Measurements from ENCODE around the gene CTTNBP2.
"Not testable (repeated sequence)": the region's sequence is repeated elsewhere in the genome, so short reads cannot be mapped to it uniquely, and the experiment has no call there.

The CTTNBP2 gene

DNA sequence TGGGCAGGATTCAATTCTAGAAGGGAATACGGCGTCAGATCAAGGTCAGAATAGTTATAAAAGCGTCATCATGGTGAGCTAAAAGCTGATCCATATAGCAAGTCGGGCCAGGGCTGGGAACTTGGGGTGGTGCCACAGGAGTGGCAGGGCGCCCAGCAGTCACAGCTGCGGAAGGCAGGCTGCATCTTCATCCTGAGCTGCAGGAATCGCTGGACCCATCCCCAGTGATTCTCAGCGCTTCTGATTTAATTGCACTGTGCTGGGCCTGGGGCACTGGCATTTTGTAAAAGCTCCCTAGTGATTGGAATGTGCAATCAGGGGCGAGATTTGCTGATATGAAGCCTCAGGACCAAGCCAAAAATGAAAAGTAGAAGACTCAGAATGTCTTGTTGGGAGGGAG, 135.3 kb downstream of the CTTNBP2 start:
- DNase-seq, result no peak

DNA sequence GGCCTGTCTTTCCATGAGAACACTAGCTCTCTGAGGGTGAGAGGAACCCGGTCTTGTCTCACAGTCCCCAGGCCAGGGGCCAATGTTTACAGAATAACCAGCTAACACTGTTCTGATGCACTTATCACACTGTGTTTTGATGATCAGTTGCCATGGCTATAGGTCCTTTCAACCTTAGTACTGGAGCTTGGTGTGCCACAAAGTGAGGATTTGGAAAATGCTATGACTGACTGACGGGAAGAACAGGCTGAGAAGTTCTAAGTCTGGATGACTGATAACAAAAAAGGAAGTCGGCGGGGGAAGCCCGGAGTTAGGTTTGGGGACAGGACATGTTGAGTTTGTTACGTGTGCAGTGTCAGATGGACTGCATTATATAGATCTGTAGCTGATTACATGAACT, 141.8 kb downstream of the CTTNBP2 start:
- no peak for DNase-seq

DNA sequence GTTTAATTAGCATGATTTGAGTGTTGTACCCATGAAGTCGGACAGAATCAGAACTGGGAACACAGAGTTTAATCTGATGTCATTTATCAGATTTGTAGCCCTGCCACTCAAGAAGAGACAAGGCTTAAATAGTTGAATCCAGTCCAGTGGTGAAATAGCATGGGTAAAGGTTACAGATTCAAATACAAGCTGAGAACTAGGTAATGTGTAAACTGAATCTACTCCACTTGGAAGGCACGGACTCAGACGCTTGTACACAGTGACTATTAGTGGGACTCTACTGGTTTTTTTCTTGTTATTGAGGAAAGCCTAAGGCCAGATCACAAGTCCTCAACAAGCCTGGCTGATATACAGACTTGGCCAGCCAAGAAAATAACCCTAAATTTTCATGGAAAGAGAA, 142.9 kb downstream of the CTTNBP2 start:
- no peak for DNase-seq

DNA sequence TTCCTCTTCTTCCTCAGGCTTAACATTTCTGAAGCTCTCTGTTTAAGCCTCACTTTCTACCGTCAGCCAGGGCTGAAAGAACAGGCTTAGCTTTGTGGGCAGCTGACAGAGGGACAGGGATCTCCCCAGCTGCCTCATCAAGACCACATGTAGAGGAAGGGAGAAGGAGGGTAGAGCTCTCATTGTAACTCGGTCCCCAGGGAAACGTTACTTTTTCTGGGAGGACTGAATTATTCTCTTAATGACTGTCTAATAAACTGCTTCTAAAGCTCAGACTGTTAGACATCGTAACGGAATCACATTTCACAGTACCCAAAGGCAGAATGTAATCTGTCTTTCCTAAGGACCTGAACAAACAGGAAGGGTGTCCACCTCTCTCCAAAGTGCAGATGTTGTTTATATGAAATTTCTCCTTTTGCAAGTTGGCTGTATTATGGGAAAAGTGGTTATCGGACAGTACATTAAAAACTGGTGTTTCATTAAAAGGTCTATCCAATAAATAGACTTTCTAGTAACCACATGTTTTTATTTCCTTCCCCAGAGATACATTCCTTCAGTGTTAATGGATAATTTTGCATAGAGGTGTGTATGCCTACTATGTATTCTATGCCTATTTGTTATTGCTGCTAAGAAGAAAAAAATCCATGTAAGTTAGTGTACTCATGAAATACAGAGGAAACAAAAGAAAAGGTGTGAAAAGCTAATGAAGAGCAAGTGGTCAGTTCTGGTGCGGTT, 144.2 kb downstream of the CTTNBP2 start:
- DNase-seq, result no peak

DNA sequence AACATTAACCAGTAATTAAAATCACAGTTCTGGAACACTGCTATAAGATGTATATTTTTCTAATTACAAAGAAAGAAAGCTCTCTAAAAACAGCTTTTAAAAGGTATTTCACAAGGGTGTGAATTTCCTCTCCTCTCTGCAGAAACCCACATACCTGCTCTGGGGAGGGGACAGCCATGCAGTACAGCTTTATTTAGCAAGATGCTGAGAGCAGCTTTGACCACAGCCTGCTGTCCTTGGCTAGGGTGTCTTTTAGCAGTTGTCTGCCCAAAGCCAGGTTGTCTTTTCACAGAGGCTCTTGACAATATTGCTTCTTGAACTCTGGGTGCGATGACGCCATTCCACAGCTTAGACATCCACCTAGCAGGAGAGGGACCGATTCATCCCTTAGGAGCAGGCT, 148.3 kb downstream of the CTTNBP2 start:
- no peak for DNase-seq

DNA sequence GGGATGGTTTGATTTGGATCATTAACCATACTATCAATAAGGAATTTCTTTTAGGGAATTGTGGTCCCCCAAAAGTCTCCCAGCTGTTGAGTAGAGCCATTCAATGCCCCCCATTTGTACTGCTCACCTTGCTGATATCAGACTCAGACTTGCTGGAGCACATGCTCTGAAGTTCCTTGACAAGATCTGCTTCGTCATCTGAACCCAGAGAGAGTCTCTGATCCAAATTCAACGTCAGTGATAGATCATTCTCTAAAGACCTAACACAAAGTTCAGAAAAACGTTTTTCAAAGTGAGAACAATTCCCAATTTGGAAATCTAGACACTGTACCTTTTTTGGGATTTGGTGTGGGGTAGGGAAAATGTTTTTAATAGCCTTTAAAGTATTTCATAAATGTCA, 153.9 kb downstream of the CTTNBP2 start:
- DNase-seq, result no peak

DNA sequence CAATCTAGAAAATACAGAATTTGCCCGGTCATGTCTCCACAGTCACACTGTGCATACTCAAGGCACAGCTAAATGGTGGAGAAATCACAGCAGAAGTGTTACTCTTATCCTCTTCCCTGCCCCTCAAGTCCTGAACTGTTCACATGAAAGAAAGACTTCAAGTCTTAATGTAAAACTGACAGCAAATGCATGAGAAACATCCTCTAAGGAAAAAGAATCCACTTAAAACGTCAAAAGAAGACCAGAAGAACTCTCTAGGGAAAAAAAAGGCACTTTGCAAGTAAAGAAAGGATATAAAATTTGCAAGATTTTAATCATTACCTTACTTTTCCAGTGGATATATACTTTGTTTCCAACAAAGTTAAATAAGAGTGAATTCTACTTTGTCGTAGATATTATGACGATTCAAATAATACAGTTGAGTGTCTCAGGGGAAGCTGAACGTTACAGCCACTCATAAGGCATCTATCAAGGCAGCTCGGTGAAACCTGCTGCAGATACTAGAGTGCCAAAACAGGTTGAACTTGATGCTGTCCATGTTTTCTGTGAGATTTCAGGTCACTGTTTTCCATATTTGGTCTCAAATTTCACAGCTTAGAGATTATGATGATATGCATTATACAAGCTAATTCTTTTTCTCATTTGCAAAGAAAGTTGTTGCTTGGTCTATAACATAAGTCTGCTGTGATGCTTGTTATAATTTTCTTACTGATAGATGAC, 155.0 kb downstream of the CTTNBP2 start:
- no peak for DNase-seq

DNA sequence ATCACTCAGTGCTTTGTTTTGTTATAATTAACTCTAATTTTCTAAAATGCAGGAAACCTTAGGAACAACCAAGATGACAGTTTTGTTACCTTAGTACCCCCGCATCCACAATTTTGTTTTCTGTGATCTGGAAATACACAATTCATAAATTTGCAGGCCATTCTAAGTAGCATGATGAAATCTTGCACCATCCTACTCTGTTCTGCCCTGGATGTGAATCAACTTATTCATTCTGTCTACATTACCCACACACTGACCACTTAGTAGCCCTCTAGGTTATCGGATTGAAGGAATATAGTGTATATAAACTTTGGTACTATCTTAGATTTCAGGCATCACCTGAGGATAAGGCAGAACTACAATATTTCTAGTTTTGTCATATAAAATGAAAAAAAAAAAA, 155.9 kb downstream of the CTTNBP2 start:
- DNase-seq, result no peak

DNA sequence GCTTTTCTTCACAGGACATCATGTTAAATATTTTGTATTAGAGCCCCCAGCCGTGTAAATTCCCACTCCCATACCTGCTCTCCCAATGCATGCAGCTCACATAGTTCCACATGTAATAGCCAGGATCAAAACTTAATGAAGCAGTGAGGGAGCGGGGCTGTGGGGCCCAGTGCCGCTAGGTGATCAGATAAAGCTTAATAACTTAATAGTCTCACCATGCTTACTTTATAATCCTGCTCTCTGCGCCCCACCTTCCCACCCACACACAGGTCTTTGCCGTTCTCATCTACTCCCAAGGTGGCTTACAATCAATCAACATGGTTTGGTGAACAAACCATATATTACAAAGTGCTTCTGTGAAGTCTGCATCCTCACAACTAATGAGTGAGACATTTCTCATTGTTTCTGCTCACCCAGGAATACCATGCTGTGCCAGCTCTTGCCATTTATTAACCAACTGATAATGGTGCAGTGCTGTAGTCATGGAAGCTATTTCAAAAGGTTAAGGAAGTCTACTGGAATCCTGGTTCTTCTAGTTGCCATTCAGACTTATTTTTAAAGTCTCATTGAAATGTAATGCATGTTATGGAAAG, 156.4 kb downstream of the CTTNBP2 start:
- DNase-seq, result no peak

DNA sequence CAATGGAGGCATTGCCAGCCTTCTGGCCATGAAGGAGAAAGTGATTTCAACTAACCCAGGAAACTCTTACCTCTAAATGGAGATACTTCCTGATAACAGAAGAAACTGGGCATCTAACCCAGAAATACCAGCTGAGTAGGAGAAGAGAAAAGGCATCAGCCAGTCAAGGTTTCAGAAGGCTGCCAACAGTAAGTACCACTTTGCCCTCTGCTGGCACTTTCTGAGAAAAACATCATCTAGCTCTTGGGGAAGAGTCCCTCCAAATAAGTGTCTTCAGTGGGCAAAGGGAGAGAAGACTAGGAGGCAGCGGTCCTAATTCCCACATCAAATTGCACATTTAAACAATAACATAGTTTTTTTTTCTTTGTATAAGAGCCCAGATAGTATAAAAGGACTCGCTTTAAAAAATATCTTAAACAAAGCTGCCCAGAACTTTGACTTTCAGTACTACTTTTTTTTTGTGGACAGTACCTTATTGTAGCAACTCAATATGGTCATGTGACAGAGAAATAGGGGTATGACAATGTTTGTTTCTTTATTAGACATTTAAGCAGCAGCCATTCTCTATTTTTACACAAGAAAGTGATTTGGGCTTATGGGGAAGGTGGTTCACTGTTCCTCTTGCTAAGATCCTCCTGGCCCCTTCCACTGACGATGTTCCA, 157.3 kb downstream of the CTTNBP2 start:
- DNase-seq, result no peak

DNA sequence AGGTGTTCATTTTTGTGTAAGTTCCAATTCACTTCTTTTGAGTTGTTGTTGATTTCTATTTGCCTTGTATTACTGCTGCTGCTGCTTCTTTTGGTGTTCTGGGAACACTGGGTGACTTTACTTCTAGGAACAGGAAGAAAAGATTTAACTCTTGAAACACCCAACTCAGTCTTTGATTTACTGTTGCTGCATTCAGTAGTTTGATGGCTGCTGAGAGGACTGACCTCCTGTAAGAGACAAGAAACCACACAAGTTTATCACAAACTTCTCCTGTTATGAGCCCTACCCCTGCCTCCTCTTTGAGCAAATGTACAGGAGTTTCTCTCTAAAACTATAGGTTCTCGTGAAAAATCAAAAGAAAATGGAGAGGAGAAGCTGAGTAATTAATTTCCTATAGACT, 161.7 kb downstream of the CTTNBP2 start:
- DNase-seq, result no peak

DNA sequence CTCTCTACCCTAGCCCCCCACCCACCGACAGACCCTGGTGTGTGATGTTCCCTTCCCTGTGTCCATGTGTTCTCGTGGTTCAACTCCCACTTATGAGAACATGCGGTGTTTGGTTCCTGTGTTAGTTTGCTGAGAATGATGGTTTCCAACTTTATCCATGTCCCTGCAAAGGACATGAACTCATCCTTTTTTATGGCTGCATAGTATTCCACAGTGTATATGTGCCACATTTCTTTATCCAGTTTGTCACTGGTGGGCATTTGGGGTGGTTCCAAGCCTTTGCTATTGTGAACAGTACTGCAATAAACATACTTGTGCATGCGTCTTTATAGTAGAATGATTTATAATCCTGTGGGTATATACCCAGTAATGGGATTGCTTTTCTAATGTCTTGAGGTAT, 165.1 kb downstream of the CTTNBP2 start:
- not testable (repeated sequence) for DNase-seq

DNA sequence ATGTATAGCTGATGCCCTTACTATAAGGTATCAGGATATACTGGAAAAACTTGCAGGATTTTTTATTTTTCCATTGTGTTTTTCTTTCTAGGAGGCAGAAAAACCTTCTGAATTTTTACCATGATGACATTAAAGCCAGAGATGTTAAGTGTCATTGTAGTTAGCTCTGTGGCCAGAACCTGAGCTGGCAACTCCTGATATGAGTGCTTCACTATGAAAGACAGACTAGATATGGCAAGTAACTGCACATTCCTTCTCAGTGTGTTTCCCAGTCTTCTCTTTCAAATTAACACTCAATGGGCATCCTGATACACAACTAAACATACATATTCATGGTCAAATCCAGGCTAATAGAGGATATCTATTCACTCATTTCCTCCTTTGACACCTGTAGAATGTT, 166.2 kb downstream of the CTTNBP2 start:
- no peak for DNase-seq

DNA sequence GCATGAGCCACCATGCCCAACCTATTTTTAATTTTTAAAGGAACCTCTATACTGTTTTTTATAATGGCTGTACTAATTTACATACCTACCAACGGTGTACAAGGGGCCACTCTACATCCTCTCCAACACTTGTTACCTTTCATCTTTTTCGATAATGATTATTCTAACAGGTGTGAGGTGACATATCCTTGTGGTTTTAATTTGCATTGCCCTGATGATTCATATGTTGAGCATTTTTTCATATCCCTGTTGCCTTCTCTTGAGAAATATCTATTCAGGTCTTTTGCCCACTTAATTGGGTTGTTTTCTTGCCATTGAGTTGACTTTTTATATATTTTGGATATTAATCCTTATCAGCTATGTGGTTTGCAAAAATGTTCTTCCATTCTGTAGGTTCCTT, 167.0 kb downstream of the CTTNBP2 start:
- no peak for DNase-seq

DNA sequence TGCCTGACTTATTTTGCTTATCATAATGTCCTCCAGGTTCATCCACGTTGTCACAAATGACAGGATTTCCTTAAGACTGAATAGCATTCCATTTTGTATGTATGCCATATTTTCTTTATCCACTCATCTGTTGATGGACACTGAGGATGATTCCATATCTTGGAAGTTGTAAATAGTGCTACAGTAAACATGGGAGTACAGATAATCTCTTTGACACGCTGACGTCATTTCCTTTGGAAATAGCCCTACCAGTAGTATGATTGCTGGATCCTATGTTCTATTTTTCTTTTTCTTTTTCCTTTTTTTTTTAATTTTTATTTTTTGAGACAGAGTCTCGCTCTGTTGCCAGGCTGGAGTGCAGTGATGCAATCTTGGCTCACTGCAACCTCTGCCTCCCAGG, 167.6 kb downstream of the CTTNBP2 start:
- no peak for DNase-seq

DNA sequence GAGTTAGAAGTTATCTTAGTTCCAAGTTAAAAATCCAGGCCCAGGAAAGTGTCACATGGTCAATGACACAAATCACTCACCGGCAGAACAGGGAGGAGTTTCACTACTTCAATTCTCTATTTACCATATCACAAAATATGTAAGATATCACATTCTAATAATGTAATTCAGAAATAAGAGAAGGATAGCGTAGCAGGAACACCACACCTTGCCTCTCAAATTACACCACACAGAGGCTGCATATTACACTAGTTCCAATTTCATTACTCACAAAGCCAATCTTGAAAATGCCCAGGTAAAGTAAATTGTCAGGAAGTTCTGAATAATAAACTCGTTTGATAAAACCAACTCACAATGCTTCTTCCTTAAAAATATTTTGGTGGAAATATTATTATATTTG, 169.2 kb downstream of the CTTNBP2 start:
- no peak for DNase-seq

DNA sequence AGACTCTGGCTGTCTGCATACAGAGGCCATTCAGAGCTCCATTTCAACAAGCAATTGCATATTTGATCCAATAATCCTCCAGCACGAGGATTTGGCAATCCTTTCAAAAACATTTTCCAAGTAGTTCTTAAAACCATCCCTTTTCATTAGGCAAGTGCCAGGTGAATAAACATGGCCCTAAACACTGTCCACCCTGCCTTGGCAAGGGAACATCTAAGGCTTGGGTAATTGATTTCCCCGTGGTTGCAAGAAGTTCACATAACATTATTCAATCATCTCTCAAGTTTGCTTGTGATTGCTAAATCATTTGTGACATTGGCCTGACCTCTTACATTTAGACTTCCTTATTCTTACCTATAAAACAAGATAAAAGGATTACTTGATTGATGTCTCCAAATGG, 175.2 kb downstream of the CTTNBP2 start:
- DNase-seq, result no peak

DNA sequence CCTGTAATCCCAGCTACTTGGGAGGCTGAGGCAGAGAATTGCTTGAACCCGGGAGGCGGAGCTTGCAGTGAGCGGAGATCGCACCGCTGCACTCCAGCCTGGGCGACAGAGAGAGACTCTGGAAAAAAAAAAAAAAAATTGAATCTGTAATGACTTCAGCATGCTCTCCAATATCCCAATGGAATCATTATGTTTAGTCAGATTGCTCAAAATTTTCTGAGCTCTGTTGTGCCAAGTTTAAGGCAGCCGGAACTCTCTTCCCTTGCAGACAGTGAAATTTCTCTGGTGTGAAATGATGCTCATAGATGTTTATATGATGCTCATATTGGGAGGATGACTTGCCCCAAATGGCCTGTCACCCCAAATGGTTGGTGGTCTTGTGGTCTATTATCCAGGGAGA, 180.9 kb downstream of the CTTNBP2 start:
- no peak for DNase-seq

DNA sequence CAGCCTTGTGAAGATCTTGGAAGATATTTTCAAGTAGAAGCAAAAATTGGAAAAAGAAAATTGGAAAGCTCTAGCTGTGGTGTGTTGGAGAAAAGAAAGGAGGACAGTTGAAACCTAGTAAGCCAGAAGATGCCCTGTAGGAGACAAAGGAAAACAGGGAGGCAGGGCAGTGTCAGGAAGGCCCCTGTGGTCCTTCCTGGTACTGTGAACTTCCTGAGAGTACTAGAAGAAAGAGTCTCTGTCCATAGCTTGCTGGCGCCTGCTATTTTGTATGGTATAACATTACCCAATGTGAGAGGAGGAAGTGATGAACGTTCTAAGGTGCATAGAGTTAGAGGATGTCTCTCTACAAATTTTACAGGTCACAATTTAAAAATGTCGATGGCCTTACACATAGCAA, 183.1 kb downstream of the CTTNBP2 start:
- DNase-seq, result no peak

DNA sequence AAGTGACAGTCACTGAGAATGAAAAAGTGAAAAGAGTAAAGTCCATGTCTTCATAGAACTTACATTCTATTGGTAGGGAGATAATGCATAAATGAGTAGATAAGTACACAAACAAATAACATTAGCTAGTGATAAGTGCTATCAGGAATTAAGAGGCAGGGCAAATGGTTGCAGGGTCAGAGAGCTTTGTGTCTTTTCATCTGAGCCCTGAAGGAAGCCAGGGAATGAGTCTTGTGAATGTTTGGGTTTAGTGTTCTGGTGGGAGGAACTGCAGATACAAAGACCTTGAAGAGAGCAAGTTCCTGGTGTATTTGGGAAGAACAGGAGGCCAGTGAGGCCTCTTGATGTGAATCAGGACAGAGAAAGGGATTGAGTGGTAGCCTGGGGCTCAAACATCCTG, 183.8 kb downstream of the CTTNBP2 start:
- no peak for DNase-seq

DNA sequence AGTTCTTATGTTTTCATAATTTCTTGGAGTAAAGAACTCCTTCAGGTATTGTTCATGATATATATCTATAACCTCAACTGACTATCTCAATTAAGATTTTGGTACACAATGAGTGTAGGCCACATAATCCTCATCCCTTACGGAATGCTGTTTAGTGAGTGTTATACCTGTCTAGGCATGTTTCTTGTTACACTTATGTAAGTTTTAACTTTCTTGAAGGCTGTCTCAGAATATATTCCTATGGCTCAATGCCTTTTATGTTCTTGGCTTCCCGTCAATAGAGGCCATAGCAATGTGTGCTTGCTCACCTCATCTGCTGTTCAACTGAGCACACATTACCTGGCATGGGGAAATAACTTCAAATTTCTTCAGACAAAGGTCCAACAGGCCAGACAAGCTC, 185.1 kb downstream of the CTTNBP2 start:
- no peak for DNase-seq

DNA sequence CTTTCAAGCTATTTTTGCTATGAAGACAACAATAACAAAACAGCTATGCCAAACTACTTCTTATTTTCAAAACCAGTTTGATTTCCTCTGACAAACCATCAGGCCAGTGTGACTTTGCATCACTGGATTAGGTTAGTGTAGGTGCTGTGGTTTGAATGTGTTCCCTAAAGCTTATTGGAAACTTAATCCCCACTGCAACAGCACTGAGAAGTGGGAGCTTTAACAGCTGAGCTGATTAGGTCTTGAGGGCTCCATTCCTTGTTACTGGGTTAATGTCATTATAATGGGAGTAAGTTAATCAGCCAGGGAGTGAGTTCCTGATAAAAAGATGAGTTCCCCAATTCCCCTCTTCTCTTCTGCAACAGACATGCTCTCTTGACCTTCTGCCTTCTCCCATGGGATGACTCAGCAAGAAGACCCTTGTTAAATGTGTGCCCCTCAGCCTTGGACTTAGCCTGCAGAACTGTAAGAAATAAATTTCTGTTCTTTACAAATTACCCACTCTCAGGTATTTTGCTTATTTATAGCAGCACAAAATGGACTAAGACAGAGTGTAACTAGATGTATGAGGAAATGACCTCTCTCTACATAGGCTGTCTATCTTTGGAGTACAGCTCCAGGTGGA, 186.8 kb downstream of the CTTNBP2 start:
- DNase-seq, result no peak

DNA sequence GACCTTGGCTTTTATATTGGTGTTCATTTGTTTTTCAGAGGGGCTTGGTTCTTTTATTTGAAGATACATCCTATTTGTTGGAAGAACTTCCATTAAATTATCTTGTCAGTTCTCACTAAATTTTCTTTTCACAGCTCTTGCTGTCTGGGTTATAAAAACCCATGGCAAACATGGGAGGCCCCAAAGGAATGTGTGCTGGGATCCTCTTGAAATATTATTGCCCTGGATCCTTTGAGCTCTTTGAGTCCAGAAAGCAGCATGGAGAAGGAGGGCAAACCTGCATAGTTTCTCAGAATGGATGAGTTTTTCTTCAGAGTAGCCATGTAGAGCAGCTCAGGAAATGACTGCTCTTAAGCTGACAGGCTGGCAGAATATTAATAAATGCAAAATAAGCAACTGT, 187.4 kb downstream of the CTTNBP2 start:
- no peak for DNase-seq

Measured in CD4-positive, alpha-beta T cell treated with Interleukin-1 beta for 1 hour (primary cell).